Heart left ventricle (tissue), 13 donors: ENCODE data around the gene THSD4.

Source experiments
- CTCF ChIP-seq, 12 donors: fragments of 200-600 bp; sonication (generic) in 4 of 12; IDR thresholded peaks; one replicate each; pipeline versions ENCODE4 v1.5.0 to v1.8.0; 2018 to 2022; ENCODE audit warnings: antibody characterized with exemption in 12 of 12, mild to moderate bottlenecking in 5 of 12
- POLR2A ChIP-seq, 2 donors: fragments of 450-650 bp; IDR thresholded peaks; one replicate each; pipeline ENCODE4 v1.6.1; 2017; ENCODE audit warnings: antibody characterized with exemption in 2 of 2, mild to moderate bottlenecking in 2 of 2, moderate library complexity in 2 of 2
- donor health status: ischemic (EF 13 %, LVEDD 7.1; RV severe dilation, severe dysfunction).
- donor health status: DM: no; HTN: yes; CAD: no.
- donor health status: DM: no; HTN: no; CAD: no.
- donor health status: ischemic (EF 25% LVEDD 6.9; RV normal size, moderate dysfunction).
- donor health status: ischemic (EF 25% LVEDD 5.7; RV mildly dilated, moderate dysfunction).
- donor health status: ischemic (EF 35%, LVEDD 5.7; RV mildly dilated, moderate dysfunction).
- donor health status: nonischemic (EF 11% LVEDD 7.7; RV severe dilation, severe dysfunction).
- donor health status: DM: yes; HTN: yes; CAD: no.
- donor health status: PGD.
- donor health status: ischemic (EF 29% LVEDD 5.4; RV normal size, mild dysfunction).
- donor health status: nonischemic (EF 23%, LVEDD 6.1; RV moderate dilation, normal function).

GRCh38 chr15:71682001-71682400 lies 566.7 kb downstream of the THSD4 start:
- TF ChIP-seq CTCF (IDR thresholded peaks at IDR 0.05) (no peak), POLR2A (IDR thresholded peaks at IDR 0.05) (no peak)
